NCI-H69 (cell line): Measurements from ENCODE around the gene NTRK3.

ENCODE experiments used
- DNase-seq: peaks from one replicate; lab custom pipeline; 2025; lab: John Stamatoyannopoulos, UW

The NTRK3 gene

DNA sequence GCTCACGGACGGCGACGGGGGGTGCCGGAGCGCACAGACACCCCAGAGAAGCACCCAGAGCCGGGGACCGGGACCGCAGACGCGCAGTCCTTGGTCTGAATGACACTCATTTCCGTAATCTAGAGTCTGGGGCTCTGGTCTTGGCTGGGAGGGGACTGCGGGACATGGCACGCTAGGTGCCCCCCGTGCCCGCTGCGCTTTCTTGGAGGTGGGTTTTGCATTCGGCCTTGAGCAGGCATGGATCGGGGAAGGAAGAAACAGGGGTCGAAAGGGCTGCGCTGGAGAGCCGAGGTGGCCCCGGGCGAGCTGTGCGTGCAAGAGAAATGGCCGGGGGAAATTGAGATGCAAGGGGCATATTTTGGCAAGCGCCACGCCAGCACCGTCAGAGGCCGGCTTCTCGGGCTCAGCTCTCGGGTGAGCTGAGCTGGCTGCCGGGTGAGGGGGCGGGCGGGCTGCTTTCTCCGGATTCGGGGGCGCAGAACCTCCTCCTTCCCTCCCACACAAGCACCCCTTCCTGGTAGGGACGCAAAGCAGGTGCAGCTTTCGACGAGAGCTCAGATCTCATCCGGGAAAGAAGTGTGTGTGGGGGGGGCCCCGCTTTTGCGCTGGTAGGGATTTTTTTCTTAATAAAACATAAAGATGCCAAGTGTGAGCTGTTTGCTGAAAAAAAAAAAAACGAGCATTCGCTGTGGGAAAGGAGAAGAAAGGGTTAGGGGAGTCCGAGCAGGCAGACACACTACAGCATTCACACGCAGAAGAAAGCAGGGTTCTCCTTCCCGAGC lies 963 bp upstream of the NTRK3 start:
- DNase-seq: no peak

DNA sequence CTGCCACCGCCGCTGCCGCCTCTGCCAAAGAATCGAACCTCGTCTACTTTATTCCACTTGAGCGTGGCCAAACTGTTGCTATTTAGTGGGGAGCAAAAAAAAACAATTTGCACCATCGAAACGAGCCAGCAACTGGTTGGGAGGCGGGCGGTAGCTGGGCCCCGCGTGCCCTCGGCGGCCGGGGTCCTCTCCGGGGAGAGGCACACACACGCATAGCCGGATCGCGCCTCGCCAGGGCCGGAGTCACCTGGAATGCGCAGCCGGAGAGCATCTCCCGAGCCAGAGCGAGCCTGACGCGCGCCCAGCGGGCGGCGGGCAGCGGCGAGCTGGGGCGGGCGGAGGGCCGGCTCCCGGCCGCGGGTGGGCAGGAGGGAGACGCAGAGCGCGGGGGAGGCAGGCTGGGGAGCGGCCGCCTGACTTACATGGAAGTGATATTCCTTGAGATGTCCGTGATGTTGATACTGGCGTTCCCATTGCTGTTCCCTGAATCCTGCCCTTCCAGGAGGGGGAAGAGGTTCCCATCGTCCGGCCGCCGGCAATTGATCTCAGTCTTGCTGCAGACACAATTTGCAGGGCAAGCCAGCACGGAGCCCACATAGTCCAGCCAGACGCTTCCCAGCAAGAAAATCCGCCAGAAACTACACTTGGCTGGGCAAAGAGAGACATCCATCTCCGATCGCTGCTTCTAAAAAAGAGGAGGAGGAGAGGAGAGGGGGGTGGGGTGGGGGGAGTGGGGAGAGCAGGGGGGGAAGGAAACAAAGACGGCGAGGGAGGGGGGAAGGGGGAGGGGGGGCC lies 858 bp downstream of the NTRK3 start:
- peak; percentile 25 for DNase-seq

DNA sequence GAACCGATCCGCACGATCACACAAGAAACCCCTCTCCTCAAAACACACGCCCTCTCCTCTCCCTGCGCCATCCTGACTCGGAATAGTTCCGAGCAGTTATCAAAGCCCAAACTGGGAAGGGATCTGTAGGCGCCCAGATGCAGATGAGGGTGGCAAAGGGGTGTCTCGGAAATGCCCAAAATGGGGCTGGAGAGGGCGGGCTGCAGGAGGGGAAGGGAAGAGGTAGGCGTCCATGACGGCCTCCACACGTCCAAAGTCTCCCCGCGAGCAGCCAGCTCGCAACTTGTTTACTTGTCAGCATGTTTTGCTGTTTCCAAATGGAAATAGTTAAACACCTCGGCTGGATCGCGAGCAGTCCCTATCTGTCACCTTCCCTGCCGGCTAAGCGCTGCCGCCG lies 1.5 kb downstream of the NTRK3 start:
- DNase-seq: no peak

DNA sequence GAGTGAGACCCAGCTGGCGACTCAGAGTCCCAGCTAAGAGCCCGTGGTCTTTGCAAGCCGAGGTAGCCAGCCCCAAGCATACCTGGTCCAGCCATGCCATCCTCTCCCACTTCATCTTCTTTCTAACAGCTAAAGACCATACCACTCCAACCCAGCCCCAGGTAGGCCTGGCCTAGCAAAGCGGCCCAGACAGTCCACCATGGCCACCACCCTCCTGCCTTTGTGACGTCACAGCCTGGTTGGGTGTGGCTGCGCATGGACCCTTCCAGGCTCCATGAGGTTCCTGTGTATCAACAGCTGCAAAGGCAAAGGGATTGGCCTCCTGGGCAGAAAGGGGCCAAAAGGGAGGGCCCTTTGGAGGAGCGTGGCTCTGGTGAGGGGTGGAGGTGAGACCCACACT lies 4.1 kb downstream of the NTRK3 start:
- no peak for DNase-seq

DNA sequence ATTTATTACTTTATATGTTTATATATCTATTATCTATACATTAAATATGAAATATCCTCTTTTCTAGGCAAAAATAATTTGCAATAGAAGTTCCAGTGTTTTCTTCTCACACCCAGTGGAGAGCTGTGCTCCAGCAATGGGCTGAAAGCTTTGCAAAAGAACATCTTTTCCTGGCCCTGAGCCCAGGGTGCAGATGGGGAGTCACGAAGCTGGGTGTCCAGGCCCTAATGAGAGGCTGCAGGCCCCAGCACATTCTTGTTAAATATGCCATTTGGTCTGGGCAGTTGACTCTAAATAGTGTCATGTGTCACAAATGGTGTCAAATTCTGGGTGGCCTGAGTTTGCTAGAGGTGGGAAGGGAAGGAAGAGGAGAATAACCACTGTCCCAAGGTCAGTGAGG lies 5.7 kb downstream of the NTRK3 start:
- DNase-seq: no peak

DNA sequence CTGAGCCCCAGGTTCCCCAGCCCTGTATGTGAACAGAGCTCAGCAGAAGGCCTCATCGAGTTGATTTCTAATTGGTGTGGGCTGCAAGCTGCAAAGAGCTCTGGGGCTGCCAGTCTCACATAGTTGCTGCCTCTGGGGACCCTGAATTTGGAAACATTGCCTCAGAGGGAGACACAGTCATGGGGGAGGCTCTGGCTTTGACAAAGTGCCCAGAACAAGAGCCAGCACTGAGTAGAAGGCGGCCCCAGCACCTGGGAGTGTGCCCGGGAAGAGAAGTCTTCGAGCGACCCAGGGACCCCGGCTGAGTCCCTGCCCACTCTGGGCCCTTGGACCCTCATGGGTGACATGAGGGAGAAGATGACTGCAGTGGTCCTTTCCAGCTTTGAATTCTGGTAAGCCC lies 7.3 kb downstream of the NTRK3 start:
- no peak for DNase-seq

DNA sequence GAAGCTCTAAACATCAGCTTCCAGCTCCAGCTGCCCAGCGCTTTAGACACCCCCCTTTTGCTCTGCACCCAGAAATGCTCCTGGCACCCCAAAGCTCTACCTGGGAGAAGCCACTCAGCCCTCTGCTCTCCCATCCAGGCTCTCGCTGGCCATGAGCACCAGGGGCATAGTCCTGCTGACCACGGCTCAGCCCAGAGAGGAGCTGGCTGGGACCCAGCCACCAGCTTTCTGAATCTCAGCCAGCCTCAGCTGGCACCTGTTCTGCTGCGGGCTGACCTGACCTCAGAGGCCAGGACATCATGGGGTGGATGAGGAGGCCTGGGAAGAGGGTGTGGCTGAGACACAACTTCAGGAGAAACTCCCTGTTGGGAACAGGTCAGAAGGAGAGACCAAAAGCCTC lies 8.6 kb downstream of the NTRK3 start:
- no peak for DNase-seq

DNA sequence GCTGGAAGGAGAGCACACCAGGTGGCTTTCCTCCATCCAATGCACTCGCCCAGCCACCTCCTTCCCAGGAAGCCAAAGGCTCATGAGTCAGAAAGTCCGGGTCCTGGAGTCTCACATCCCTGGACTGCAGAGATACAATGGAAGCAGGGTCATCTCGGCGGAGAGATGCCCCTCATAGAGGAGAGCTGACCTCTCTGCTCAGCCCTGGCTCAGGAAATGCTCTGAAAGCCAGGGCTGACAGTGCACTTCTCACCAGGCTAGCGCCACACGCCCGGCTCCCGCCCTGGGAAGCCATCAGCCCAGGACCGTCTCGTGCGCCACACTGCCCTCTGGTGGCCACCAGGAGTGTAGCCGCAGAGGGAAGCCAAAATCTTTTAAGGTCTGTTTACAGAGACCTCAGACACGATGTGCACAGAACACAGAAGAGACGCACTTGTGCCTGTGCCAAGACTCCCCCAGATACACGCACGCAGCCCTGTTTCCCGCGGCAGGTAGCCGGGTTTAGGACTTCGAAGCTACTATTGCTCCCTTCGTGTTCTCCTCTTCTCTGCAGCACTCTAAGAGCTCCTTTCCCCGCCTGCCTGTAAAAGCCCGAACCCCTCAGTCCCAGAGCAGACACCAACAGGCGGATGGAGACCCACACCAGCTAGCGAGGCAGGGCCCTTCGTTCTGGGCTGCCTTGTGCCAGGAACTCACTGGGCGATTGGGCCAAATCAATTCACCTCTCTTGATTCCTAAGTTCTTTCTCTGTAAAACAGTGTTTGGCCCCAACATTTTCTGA lies 9.7 kb downstream of the NTRK3 start:
- DNase-seq: peak; percentile 26

DNA sequence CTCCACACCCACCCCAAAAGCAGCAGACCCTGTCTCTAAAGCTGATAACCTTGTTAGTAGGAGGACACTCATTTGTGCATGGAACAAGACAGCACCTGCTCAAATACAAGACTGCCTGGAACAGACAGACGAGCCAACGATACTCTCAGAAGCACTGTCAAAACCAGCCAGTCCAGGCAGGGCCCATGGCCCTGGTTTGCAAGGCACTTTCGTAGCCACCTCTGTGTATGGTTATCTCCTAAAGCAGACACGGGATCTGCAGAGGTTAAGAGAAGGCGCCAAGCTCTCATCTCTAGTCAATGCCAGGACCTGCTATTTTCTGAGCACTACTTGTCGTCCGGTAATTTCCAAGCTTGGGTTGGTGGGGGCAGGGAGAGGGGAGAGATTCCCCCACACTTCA lies 10.5 kb downstream of the NTRK3 start:
- no peak for DNase-seq

DNA sequence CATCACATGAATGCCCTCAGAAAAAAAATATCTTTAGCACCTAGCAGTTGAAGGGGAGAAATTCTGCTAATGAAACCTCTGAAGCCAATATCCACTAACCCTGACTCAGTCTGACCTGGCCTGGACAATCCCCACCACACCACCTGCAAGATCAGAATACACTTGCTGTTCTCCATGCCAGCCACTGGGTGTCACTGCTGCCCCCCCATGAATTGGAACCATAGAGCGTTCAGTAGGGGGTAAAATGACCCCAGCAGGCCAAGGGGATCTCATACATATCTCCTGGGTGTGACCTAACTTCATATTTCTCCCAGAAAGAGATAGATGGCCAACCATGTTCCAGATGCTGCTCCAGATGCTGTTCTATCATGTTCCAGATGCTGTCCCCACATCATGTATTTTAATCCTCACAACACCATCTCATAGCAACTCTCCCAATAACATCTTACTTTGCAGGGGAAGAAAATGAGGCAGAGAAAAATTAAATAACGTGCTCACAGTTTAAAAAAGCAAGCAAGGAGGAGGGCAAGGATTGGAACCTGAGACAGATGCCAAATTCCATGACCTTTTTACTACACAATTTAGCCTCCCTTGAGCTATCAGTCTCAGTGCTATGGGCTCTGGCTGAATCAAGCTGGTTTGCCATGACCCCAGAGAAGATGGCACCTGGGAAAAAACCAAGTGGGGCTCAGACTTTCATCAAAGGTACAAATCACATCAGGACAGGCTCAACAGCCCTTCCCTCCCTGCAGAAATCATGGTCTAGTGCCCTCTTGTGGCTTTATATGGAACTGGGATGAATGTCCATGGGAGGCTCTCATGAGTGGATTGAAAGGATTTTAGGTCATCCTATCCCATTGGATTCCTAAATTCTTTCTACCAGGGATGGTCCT lies 12.4 kb downstream of the NTRK3 start:
- DNase-seq: peak; percentile 1

DNA sequence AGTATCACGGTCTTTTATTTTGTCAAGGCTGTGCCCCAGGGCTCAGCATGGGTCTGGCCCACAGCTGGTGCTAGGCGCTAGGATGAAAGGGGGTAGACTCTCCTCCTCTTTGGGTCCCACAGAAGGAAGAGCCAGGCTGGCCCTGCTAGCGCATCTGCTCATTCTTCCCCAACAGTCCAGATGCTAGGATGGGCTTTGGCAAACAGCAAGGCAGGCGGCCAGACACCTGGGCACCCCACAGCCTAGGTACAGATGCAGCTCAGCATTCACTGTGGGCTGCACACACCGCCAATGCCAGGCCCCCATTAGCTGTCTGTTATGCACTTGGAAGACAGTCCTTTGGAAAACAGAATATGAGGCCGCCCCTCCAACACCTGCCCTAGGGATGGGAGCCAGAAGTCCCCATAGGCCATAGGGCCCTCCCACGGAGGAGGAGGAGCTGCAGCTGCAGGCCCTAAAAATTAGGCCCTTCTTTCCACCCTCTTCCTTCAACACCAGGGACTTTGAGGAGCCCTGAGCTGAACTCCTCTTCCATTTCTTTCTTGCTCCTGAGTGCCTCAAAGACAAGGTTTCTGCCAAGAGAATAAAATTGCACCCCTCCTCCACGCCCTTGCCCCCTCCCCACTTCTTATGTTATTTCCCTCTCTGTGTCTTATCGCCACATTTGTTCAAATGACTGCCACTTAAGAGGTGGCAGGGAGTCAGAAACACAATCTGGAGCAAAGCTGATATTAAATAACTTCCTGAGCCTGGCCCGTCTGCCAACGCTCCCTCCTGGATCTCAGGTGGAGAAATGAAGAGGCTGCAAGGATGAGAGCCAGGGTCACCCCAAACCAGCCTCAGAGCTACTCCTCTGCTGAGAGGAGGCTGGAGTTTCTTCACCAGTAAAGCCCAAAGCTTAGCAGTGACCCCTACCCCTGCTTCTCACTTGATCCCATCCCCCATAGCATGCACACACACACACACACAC lies 13.7 kb downstream of the NTRK3 start:
- DNase-seq: no peak

DNA sequence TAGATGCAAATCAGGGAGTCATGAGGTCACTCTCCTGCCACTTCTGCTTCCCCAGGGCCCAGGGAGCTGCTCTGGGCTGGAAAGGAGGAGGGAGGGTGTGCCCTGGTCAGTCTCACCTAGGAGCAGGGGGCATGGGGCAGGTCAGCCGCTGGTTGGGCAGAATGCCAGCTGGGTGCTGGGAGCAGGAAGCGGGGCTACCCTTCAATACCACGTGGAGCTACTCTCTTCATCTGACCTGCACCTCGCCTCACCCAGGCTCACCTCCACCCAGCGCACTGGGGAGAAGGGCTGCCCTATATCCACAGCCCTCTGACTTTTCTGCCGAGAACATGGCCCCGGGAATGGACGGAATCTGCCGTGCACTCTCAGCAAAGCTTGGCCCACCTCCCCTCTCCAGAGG lies 15.1 kb downstream of the NTRK3 start:
- DNase-seq: no peak

DNA sequence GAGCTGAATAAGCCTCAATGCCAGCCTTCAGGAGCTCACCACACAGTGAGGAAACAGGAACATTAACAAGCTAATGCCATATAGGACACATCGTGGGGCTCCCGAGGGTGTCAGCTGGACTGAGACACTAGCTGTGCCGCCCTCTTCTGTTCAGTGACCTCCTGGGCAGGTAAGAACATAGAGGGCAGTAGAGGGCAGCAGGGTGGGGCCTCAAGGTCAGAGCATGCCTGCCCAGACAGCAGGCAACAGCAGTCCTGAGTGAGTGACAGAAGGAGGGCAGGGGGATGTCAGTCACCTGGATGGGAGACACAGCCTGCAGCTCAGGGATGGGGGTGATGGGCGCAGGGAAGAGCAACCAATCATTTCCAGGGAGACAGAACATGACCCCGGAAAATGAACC lies 15.5 kb downstream of the NTRK3 start:
- DNase-seq: no peak

DNA sequence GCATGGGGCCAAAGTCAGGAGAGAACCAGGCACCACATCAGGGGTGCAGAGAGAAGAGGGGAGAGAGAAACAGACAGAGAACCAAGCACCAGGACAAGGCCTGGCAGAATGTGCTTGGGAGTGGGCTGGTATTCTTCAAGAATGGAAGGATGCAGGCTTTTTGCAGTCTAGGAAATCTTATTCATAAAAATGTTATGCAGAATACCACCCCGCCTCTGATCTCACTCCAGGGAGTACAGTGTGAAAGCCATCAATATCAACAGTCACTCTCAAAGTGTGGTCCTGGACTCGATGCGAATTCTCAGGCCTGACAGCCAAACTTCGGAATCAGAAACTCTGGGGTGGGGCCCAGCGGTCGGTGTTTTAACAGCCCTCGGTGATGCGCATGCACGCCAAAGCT lies 16.9 kb downstream of the NTRK3 start:
- DNase-seq: no peak

DNA sequence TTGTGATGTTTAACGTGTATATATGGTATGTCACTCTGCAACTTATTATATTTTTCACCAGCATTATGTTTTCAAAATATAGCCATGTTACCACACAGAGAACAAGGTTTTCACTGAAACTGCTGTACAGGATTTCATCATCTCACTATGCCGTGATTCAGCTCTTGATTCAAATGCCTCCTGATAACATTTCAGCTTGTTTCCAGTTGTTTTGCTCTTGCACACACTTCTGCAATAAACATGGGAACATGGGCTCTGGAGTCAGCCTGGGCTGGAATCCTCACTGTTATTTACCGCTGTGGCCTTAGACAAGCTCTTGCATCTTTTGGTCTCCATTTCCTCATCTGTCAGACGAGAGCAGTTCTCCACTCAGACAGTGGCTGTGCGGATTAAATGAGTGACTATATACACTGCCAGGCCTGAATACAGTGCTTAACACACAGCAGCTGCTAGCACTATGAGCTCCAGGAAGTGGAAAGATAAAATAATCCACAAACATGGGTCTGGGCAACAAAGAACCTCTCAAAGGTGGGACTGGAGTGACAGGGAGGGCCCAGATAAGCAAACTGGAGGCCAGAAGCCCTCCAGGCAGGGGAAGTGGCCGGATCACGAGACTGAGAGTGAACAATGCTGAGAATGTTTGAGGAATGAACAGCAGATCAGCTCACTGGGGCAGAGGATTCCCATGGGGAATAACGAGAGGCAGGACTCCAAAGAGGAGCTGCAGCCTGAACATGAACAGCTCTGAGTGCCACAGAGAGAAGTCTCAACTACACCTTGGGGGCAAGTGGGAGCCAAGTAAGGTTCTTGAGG lies 17.7 kb downstream of the NTRK3 start:
- DNase-seq: no peak

DNA sequence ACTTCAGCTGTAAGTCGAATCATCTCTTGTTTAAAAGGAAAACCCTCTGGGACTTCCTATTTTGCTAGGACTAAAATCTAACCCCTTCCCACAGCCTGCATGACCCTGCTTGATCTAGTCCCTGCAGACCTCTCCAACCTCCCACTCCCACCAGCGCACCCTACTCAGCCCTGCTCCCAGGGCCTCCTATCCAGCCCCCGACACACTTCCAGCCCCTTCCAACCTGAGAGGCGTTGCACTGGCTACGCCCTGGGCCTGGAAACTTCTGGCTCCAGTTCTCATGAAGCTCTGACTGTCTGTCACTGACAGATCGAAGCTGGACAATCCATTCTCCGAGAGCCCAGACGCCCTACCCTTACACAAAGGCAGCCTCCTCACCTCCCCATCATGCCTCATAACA lies 21.8 kb downstream of the NTRK3 start:
- DNase-seq: no peak

DNA sequence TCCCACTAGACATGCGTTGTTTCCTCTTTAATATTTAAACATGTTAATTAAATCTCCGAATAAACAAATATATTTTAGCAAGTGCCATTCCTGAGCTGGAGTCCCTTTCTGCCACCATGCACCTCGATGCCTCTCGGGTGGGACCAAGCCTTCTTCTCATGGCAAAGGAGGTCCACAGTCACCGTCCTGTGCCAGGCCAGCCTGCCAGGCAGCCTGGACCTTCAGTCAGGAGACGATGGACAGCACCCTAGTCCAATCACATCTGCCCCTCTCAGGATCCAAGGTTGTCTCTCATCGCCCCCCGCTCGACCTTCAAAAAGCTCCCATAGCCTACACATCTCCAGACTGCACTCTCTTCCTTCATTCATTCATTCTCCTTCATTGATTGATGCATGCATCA lies 22.6 kb downstream of the NTRK3 start:
- DNase-seq: no peak

DNA sequence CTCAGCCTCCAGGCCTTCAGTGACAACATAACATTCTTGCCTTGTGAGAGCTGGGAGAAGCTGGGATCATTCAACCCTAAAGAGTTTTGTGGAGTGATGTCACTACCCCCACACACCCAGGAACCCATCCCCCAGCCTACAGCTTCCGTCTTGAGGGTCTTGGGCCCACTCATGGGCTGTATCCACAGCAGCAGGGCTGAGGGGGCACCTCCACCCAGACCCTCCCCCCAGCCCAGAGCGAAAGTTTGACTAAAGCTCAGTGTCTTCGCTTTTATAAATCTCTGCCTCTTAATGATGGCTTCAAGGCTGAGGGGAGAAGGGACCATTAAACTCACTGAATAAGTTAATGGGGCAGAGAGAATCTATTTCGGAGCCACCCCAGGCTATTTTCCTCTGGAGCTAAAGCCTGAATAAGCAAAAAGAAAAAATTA lies 23.8 kb downstream of the NTRK3 start:
- no peak for DNase-seq

DNA sequence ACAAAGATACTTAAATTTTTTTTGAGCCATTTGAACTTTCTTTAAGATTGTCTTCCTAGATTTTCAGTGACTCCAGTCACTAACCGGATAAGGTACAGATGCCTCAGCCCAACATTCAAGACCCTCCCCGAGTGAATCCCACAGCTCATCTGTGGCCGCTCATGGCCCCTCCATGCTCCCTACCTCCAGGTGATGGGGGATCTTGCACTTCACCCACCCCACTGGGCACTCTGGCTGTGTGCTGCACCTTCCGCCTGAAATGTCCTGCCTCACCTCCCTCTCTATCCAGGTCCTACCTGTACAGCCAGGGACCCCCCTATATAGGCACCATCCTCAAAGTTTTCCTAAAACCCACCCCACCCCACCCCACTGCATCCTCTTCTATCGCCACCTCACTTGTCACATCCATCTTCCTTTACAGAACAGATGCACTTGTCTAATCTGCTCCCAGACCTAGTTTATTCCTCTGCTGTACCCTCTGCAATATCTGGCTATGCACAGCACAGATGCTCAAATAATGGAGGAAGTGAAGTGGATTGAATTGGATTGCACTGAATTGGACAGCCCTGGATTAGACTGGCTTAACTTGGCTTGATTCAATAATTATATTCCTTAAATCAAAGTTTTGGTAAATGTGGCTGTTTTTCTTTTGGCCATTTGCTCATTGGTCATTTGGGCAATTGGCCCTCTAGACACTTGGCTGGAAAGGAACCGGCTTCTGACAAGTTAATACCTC lies 24.5 kb downstream of the NTRK3 start:
- no peak for DNase-seq
